OCI-LY1 (cell line): Measurements from ENCODE around the gene PTPN5.
"Not testable (repeated sequence)": the region's sequence is repeated elsewhere in the genome, so short reads cannot be mapped to it uniquely, and the experiment has no call there.

Experiments used
- H2AFZ ChIP-seq: fragments of 200-600 bp; sonication (generic), shearing (Covaris generic); 2 replicates; pipeline ENCODE4 v1.6.0; 2014; ENCODE audit warnings: antibody characterized with exemption, mild to moderate bottlenecking, low read length
- H3F3A ChIP-seq: fragments of 200-600 bp; sonication (generic), shearing (Covaris generic); 2 replicates; pipeline ENCODE4 v1.6.0; 2014; ENCODE audit warnings: mild to moderate bottlenecking, antibody characterized with exemption, low read length, moderate library complexity; ENCODE audit not compliant: insufficient read depth
- H3K27ac ChIP-seq: fragments of 200-600 bp; sonication (generic); 2 replicates; pipeline ENCODE4 v1.5.1; 2014; ENCODE audit warnings: low read length, mixed run types, mild to moderate bottlenecking, low read depth; ENCODE audit not compliant: poor library complexity, severe bottlenecking
- H3K27me3 ChIP-seq: fragments of 200-600 bp; sonication (generic); 2 replicates; pipeline ENCODE4 v1.6.0; 2014; ENCODE audit warnings: antibody characterized with exemption, mild to moderate bottlenecking, low read length, moderate library complexity; ENCODE audit not compliant: insufficient read depth
- H3K36me3 ChIP-seq: fragments of 200-600 bp; sonication (generic); 2 replicates; pipeline ENCODE4 v1.6.1; 2014; ENCODE audit warnings: mild to moderate bottlenecking, antibody characterized with exemption, low read length, moderate library complexity, mixed read lengths; ENCODE audit not compliant: insufficient read depth
- H3K4me1 ChIP-seq: fragments of 200-600 bp; sonication (generic); 2 replicates; pipeline ENCODE4 v1.5.1; 2014; ENCODE audit warnings: mild to moderate bottlenecking, low read length, moderate library complexity; ENCODE audit not compliant: insufficient read depth, severe bottlenecking
- H3K4me2 ChIP-seq: fragments of 200-600 bp; sonication (generic), shearing (Covaris generic); 2 replicates; pipeline ENCODE4 v1.6.1; 2014; ENCODE audit warnings: low read length
- H3K4me3 ChIP-seq: fragments of 200-600 bp; sonication (generic); 2 replicates; pipeline ENCODE4 v1.5.1; 2014; ENCODE audit warnings: low read length, low read depth, mild to moderate bottlenecking, mixed read lengths; ENCODE audit not compliant: poor library complexity, severe bottlenecking
- H3K79me2 ChIP-seq: fragments of 200-600 bp; shearing (Covaris generic); 2 replicates; pipeline ENCODE4 v1.6.1; 2016; ENCODE audit warnings: mixed run types, low read length, mixed read lengths; ENCODE audit not compliant: insufficient read depth
- H3K9ac ChIP-seq: fragments of 200-600 bp; sonication (generic), shearing (Covaris generic); 2 replicates; pipeline ENCODE4 v1.6.1; 2014; ENCODE audit warnings: mild to moderate bottlenecking, low read length, mixed read lengths
- H3K9me2 ChIP-seq: fragments of 200-600 bp; sonication (generic), shearing (Covaris generic); 2 replicates; pipeline ENCODE4 v1.6.1; 2014; ENCODE audit warnings: low read depth, mild to moderate bottlenecking, low read length, mixed read lengths
- H3K9me3 ChIP-seq: fragments of 200-600 bp; shearing (Covaris generic); 2 replicates; pipeline ENCODE4 v1.6.1; 2014; ENCODE audit warnings: low read length, mixed read lengths
- H4K20me1 ChIP-seq: fragments of 200-600 bp; sonication (generic), shearing (Covaris generic); 2 replicates; pipeline ENCODE4 v1.6.0; 2016; ENCODE audit warnings: mild to moderate bottlenecking, low read length; ENCODE audit not compliant: insufficient read depth
- CTCF ChIP-seq: fragments of 200-600 bp; sonication (generic), shearing (Covaris generic); IDR thresholded peaks from 2 replicates; pipeline ENCODE4 v1.5.1; 2017; ENCODE audit warnings: mild to moderate bottlenecking, antibody characterized with exemption, low read length, moderate library complexity, mixed read lengths
- EZH2 ChIP-seq: fragments of 200-600 bp; sonication (generic), shearing (Covaris generic); IDR thresholded peaks from 2 replicates; pipeline ENCODE4 v1.8.0; 2017; ENCODE audit warnings: borderline replicate concordance, mixed run types, mild to moderate bottlenecking, antibody characterized with exemption, low read length, moderate library complexity, mixed read lengths

PTPN5 gene

GRCh38 chr11:18684267-18684666 lies 107.3 kb downstream of the PTPN5 start:
- Histone ChIP-seq H3K9ac (no peak overlapping the region), H3K27me3 (0 out of 2 replicates have a peak, but pooled peaks cover 4% of the 10 kb centered on the region), H2AFZ (no peak overlapping the region), H3K79me2 (no peaks in the 10 kb centered on the region), H3K9me2 (no peaks in the 10 kb centered on the region), H3K4me2 (no peak overlapping the region), H3K36me3 (no peaks in the 10 kb centered on the region), H3K27ac (no peak overlapping the region), H3F3A (no peaks in the 10 kb centered on the region), H3K9me3 (no peaks in the 10 kb centered on the region), H4K20me1 (no peaks in the 10 kb centered on the region), H3K4me1 (no peaks in the 10 kb centered on the region), H3K4me3 (no peak overlapping the region)
- TF ChIP-seq CTCF (no peak), EZH2 (no peak)

- TF ChIP-seq EZH2 (no peak), CTCF (no peak)
- Histone ChIP-seq H3K4me1 (no peaks in the 10 kb centered on the region), H3K79me2 (no peaks in the 10 kb centered on the region), H3K4me3 (no peak overlapping the region), H3K9me3 (no peaks in the 10 kb centered on the region), H3K4me2 (no peak overlapping the region), H3F3A (no peaks in the 10 kb centered on the region), H3K27me3 (0 out of 2 replicates have a peak, but pooled peaks cover 4% of the 10 kb centered on the region), H2AFZ (no peak overlapping the region), H3K9ac (no peak overlapping the region), H3K27ac (no peak overlapping the region), H3K36me3 (no peaks in the 10 kb centered on the region), H4K20me1 (no peaks in the 10 kb centered on the region), H3K9me2 (no peaks in the 10 kb centered on the region)
These were observed 109.1 kb downstream of the PTPN5 start for GRCh38 chr11:18682466-18682865.

- not testable (repeated sequence) for H3K36me3 ChIP-seq, H3K27ac ChIP-seq, H4K20me1 ChIP-seq, H3K9me2 ChIP-seq, H3F3A ChIP-seq, H3K4me1 ChIP-seq, H3K4me3 ChIP-seq, H3K9me3 ChIP-seq, H3K79me2 ChIP-seq, H3K9ac ChIP-seq, H3K4me2 ChIP-seq, H2AFZ ChIP-seq, H3K27me3 ChIP-seq
These were observed 109.6 kb downstream of the PTPN5 start for GRCh38 chr11:18681949-18682348.
